ENCODE data around the gene SLC45A2. TPM values are rescaled to one million over a fixed set of nuclear protein-coding genes. Genes with fewer than 3 reads are reported as not detected.

SLC45A2 gene
- polyA plus RNA-seq, 3 donors: not detected

DNA sequence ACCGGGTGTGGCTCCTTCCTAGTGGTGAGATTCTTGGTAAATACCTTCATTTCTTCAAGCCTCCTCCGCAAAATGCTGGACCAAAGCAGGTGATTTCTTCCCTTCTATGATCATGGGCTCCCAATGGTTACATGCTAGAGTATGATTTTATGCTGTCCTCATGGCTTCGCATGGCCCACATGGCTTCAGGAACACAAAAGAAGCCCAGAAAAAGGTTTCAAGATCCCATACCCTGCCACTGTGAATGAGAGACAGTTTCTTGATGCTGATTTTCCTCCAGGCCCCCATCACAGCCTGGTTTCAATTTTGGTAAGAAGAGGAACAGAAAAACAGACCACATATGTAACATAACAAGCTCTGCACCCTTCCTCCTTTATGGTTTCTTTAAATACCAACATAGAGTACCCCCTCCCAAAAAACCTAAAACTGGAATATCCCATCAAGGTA, 50.7 kb downstream of the SLC45A2 start:
- H3K27me3 ChIP-seq (ENCODE audit: control insufficient read depth in 2 of 2, insufficient read depth in 2 of 2, low read length in 2 of 2): peaks cover 11 to 38% of the 10 kb centered on the region in 2 donors
- H3K27me3 Mint-ChIP-seq (ENCODE audit: low read depth in 3 of 3): peaks cover 33 to 41% (median 35%) of the 10 kb centered on the region in 3 donors
- no peaks in the 10 kb centered on the region for H3K4me1 ChIP-seq (ENCODE audit: control insufficient read depth in 1 of 2, insufficient read depth in 2 of 2, low read length in 2 of 2)
- no peak overlapping the region for H3K27ac Mint-ChIP-seq
- H3K4me3 Mint-ChIP-seq: no peak overlapping the region
- no peak overlapping the region for H2AFZ ChIP-seq (ENCODE audit: insufficient read depth, low read depth, low read length, poor library complexity, severe bottlenecking)
- no peaks in the 10 kb centered on the region for H3K36me3 Mint-ChIP-seq
- DNase-seq: no peak
- no peaks in the 10 kb centered on the region for H3K79me2 ChIP-seq (ENCODE audit: insufficient read depth, low read length)
- H3K9me3 Mint-ChIP-seq: peaks cover 0 to 19% (median 9%) of the 10 kb centered on the region in 7 donors
- TF ChIP-seq, protein P1, sequence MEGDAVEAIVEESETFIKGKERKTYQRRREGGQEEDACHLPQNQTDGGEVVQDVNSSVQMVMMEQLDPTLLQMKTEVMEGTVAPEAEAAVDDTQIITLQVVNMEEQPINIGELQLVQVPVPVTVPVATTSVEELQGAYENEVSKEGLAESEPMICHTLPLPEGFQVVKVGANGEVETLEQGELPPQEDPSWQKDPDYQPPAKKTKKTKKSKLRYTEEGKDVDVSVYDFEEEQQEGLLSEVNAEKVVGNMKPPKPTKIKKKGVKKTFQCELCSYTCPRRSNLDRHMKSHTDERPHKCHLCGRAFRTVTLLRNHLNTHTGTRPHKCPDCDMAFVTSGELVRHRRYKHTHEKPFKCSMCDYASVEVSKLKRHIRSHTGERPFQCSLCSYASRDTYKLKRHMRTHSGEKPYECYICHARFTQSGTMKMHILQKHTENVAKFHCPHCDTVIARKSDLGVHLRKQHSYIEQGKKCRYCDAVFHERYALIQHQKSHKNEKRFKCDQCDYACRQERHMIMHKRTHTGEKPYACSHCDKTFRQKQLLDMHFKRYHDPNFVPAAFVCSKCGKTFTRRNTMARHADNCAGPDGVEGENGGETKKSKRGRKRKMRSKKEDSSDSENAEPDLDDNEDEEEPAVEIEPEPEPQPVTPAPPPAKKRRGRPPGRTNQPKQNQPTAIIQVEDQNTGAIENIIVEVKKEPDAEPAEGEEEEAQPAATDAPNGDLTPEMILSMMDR (IDR thresholded peaks at IDR 0.05): no peak
- no peak overlapping the region for H3K4me2 ChIP-seq (replicated peaks; ENCODE audit: extremely low read depth, low read length, poor library complexity, severe bottlenecking)
- H3K9me3 ChIP-seq (replicated peaks in 1 of 2; ENCODE audit: control insufficient read depth in 1 of 2, insufficient read depth in 1 of 2, low read length in 2 of 2): no peaks in the 10 kb centered on the region
- H3K36me3 ChIP-seq (replicated peaks in 1 of 2; ENCODE audit: control insufficient read depth in 1 of 2, insufficient read depth in 2 of 2, low read length in 2 of 2): no peaks in the 10 kb centered on the region
- H3K4me3 ChIP-seq (replicated peaks in 1 of 3; ENCODE audit: low read depth in 2 of 3, low read length in 3 of 3): no peak overlapping the region
- H3K9ac ChIP-seq (ENCODE audit: insufficient read depth, low read length, poor library complexity, severe bottlenecking): no peak overlapping the region
- no peak overlapping the region for H3K27ac ChIP-seq (ENCODE audit: low read depth in 1 of 2, low read length in 2 of 2)
- intact Hi-C loops (cut with micrococcal nuclease): loop anchor here in 1 of 2 donors (5.0 kb wide), 1 partner anchor 496 kb away; no protein-coding TSS in a partner anchor
- no peaks in the 10 kb centered on the region for H4K20me1 ChIP-seq (ENCODE audit: insufficient read depth, low read length)
- H3K4me1 Mint-ChIP-seq: peaks cover 5% of the 10 kb centered on the region
- 86% methylated on average over 1 of the region's 3 CpGs for WGBS (ENCODE audit: insufficient coverage)

- H3K36me3 Mint-ChIP-seq: no peaks in the 10 kb centered on the region
- H3K9me3 Mint-ChIP-seq: peaks cover 0 to 6% (median 0%) of the 10 kb centered on the region in 7 donors
- Histone ChIP-seq H3K9me3 (replicated peaks in 1 of 2; ENCODE audit: control insufficient read depth in 1 of 2, insufficient read depth in 1 of 2, low read length in 2 of 2) (no peaks in the 10 kb centered on the region), H2AFZ (ENCODE audit: insufficient read depth, low read depth, low read length, poor library complexity, severe bottlenecking) (no peak overlapping the region), H3K4me3 (replicated peaks in 1 of 3; ENCODE audit: low read depth in 2 of 3, low read length in 3 of 3) (no peak overlapping the region), H3K79me2 (ENCODE audit: insufficient read depth, low read length) (no peaks in the 10 kb centered on the region), H3K27me3 (ENCODE audit: control insufficient read depth in 2 of 2, insufficient read depth in 2 of 2, low read length in 2 of 2) (peaks cover 6 to 12% of the 10 kb centered on the region in 2 donors), H3K27ac (ENCODE audit: low read depth in 1 of 2, low read length in 2 of 2) (no peak overlapping the region), H3K36me3 (replicated peaks in 1 of 2; ENCODE audit: control insufficient read depth in 1 of 2, insufficient read depth in 2 of 2, low read length in 2 of 2) (no peaks in the 10 kb centered on the region), H3K4me1 (ENCODE audit: control insufficient read depth in 1 of 2, insufficient read depth in 2 of 2, low read length in 2 of 2) (no peaks in the 10 kb centered on the region), H3K4me2 (replicated peaks; ENCODE audit: extremely low read depth, low read length, poor library complexity, severe bottlenecking) (no peak overlapping the region), H3K9ac (ENCODE audit: insufficient read depth, low read length, poor library complexity, severe bottlenecking) (no peak overlapping the region), H4K20me1 (ENCODE audit: insufficient read depth, low read length) (no peaks in the 10 kb centered on the region)
- H3K4me3 Mint-ChIP-seq: no peak overlapping the region
- no peak overlapping the region for H3K27ac Mint-ChIP-seq
- no peak for DNase-seq
- intact Hi-C loops (cut with micrococcal nuclease): loop anchor here in 1 of 2 donors (5.0 kb wide), 1 partner anchor 494 kb away; no protein-coding TSS in a partner anchor
- 74% methylated on average over 5 of the region's 5 CpGs for WGBS (ENCODE audit: insufficient coverage)
- H3K4me1 Mint-ChIP-seq: peaks cover 2% of the 10 kb centered on the region
- peaks cover 8 to 15% (median 9%) of the 10 kb centered on the region in 3 donors for H3K27me3 Mint-ChIP-seq (ENCODE audit: low read depth in 3 of 3)
- TF ChIP-seq, protein P1 (IDR thresholded peaks at IDR 0.05): no peak
These were observed 53.4 kb downstream of the SLC45A2 start for GRCh38 chr5:33931136-33931535.

Data from CD14-positive monocyte (primary cell).